ENCODE measurements around the gene KCTD16.

DNA sequence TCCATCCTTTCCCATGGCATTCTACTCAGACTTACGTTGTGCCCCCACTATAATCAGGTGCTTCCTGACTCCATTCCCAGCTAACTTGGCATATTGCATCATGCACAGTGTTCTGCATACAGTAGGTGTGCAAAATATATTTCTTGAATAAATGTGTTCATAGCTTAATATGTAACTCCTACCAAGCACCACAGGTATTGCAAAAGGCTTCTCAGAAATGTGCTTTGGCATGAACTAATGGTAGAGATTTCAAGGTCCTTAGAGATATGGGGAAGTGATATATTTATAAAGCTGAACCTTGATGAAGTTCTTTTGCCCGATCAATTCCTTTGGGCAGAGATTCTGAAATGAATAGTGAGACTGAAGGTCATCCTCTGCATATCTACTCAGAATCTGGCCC is 220.4 kb downstream of the KCTD16 start:
- TF ChIP-seq, protein P1, sequence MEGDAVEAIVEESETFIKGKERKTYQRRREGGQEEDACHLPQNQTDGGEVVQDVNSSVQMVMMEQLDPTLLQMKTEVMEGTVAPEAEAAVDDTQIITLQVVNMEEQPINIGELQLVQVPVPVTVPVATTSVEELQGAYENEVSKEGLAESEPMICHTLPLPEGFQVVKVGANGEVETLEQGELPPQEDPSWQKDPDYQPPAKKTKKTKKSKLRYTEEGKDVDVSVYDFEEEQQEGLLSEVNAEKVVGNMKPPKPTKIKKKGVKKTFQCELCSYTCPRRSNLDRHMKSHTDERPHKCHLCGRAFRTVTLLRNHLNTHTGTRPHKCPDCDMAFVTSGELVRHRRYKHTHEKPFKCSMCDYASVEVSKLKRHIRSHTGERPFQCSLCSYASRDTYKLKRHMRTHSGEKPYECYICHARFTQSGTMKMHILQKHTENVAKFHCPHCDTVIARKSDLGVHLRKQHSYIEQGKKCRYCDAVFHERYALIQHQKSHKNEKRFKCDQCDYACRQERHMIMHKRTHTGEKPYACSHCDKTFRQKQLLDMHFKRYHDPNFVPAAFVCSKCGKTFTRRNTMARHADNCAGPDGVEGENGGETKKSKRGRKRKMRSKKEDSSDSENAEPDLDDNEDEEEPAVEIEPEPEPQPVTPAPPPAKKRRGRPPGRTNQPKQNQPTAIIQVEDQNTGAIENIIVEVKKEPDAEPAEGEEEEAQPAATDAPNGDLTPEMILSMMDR (IDR thresholded peaks at IDR 0.05; ENCODE audit: insufficient read depth, low read depth, low read length), result no peak
- TF ChIP-seq EZH2 (IDR thresholded peaks at IDR 0.05; ENCODE audit: insufficient read depth, low read length), result no peak
